OCI-LY3 (cell line): ENCODE results near the gene TRIO.

ENCODE experiments used
- H2AFZ ChIP-seq: fragments of 200-600, 300-600 bp; shearing (Covaris generic); 2 replicates; pipeline ENCODE4 v1.6.0; 2014; ENCODE audit warnings: antibody characterized with exemption, low read depth, low read length
- H3K27ac ChIP-seq: fragments of 200-600, 300-600 bp; sonication (generic); 2 replicates; pipeline ENCODE4 v1.5.1; 2014; ENCODE audit warnings: mild to moderate bottlenecking, low read length, moderate library complexity, mixed read lengths
- H3K27me3 ChIP-seq: fragments of 200-600, 300-600 bp; sonication (generic); 2 replicates; pipeline ENCODE4 v1.6.1; 2014; ENCODE audit warnings: low read depth, low read length, mixed read lengths
- H3K36me3 ChIP-seq: fragments of 200-600, 300-600 bp; sonication (generic); replicated peaks from 2 replicates; pipeline ENCODE3; 2014; ENCODE audit warnings: low read depth, low read length, mixed read lengths
- H3K4me1 ChIP-seq: fragments of 300-600, 200-600 bp; sonication (generic); 2 replicates; pipeline ENCODE4 v1.6.1; 2014; ENCODE audit warnings: low read length, mixed read lengths
- H3K4me2 ChIP-seq: fragments of 200-600, 300-600 bp; sonication (generic); 2 replicates; pipeline ENCODE4 v1.6.1; 2014; ENCODE audit warnings: low read length, mixed read lengths
- H3K4me3 ChIP-seq: fragments of 300-600, 200-600 bp; sonication (generic); 2 replicates; pipeline ENCODE4 v1.5.1; 2014; ENCODE audit warnings: antibody characterized with exemption, mild to moderate bottlenecking, low read length, moderate library complexity
- H3K79me2 ChIP-seq: fragments of 300-600, 200-600 bp; shearing (Covaris generic); 2 replicates; pipeline ENCODE4 v1.6.1; 2014; ENCODE audit warnings: mild to moderate bottlenecking, low read length, mixed read lengths
- H3K9ac ChIP-seq: fragments of 300-600, 200-600 bp; shearing (Covaris generic); 2 replicates; pipeline ENCODE4 v1.6.0; 2014; ENCODE audit warnings: mild to moderate bottlenecking, low read length, moderate library complexity
- H3K9me3 ChIP-seq: fragments of 200-600, 300-600 bp; shearing (Covaris generic); 2 replicates; pipeline ENCODE4 v1.6.1; 2014; ENCODE audit warnings: low read length, mixed read lengths; ENCODE audit not compliant: insufficient read depth
- H4K20me1 ChIP-seq: fragments of 200-600, 300-600 bp; sonication (generic); 2 replicates; pipeline ENCODE4 v1.6.1; 2016; ENCODE audit warnings: low read length, mixed read lengths; ENCODE audit not compliant: insufficient read depth
- EZH2phosphoT487 ChIP-seq: fragments of 200-600 bp; shearing (Covaris generic); IDR thresholded peaks from 2 replicates; pipeline ENCODE4 v1.6.1; 2018; ENCODE audit warnings: antibody characterized with exemption, mixed run types, low read depth
- TF ChIP-seq, protein P1 (sequence below): fragments of 200-600, 300-600 bp; sonication (generic); IDR thresholded peaks from 2 replicates; pipeline ENCODE4 v1.5.1; 2014; ENCODE audit warnings: antibody characterized with exemption, low read length, low read depth

The TRIO gene

DNA sequence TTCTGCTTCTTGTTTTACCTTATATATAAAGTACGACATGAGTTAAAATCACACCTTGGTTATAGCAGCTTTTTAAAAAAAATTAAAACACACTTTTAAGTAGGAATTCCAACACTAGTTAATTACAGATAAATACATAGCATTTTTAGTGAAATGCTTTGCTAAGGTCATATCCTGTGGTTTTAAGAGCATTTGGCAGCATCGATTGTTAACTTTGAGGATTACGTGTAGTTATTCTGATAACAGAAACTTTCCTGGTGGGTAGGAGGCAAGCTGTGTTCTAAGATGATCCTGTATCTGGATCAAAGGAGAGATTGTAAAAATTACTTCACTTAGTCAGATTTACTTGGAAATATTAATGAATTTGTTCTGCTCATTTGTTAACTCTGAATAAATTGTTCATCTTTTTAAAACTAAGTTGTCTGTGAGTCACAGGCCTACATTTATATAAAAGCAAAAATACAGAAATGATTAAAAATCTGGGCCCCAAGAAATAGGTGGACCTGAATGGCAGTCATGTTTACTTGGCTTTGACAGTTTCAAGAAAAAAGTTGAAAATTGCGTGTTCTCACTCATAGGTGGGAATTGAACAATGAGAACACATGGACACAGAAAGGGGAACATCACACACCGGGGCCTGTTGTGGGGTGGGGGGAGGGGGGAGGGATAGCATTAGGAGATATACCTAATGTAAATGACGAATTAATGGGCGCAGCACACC lies 58.3 kb downstream of the TRIO start:
- no peaks in the 10 kb centered on the region for H3K36me3 ChIP-seq
- no peak overlapping the region for H2AFZ ChIP-seq
- no peaks in the 10 kb centered on the region for H3K27me3 ChIP-seq
- H3K9ac ChIP-seq, result no peak overlapping the region
- TF ChIP-seq EZH2phosphoT487, result no peak
- TF ChIP-seq, protein P1, sequence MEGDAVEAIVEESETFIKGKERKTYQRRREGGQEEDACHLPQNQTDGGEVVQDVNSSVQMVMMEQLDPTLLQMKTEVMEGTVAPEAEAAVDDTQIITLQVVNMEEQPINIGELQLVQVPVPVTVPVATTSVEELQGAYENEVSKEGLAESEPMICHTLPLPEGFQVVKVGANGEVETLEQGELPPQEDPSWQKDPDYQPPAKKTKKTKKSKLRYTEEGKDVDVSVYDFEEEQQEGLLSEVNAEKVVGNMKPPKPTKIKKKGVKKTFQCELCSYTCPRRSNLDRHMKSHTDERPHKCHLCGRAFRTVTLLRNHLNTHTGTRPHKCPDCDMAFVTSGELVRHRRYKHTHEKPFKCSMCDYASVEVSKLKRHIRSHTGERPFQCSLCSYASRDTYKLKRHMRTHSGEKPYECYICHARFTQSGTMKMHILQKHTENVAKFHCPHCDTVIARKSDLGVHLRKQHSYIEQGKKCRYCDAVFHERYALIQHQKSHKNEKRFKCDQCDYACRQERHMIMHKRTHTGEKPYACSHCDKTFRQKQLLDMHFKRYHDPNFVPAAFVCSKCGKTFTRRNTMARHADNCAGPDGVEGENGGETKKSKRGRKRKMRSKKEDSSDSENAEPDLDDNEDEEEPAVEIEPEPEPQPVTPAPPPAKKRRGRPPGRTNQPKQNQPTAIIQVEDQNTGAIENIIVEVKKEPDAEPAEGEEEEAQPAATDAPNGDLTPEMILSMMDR, result no peak
- no peak overlapping the region for H3K4me3 ChIP-seq
- H3K4me2 ChIP-seq, result no peak overlapping the region
- no peaks in the 10 kb centered on the region for H4K20me1 ChIP-seq
- H3K9me3 ChIP-seq, result no peaks in the 10 kb centered on the region
- H3K79me2 ChIP-seq, result no peaks in the 10 kb centered on the region
- no peaks in the 10 kb centered on the region for H3K4me1 ChIP-seq
- H3K27ac ChIP-seq, result no peak overlapping the region

DNA sequence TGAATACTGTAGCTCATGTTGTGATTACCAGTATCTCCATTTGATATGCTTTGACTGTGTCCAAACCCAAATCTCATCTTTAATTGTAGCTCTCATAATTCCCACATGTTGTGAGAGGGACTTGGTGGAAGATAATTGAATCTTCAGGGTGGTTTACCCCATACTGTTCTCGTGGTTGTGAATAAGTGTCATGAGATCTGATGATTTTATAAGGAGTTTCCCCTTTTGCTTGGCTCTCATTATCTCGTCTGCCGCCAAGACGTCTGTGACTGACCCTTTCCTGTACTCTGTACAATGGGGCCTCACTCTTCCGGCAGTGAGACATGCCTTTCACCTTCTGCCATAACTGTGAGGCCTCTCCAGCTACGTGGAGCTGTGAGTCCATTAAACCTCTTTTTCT lies 59.3 kb downstream of the TRIO start:
- Histone ChIP-seq H4K20me1 (no peaks in the 10 kb centered on the region), H3K9me3 (no peaks in the 10 kb centered on the region), H3K4me3 (no peak overlapping the region), H3K36me3 (no peaks in the 10 kb centered on the region), H3K27ac (no peak overlapping the region), H3K9ac (no peak overlapping the region), H2AFZ (no peak overlapping the region), H3K79me2 (no peaks in the 10 kb centered on the region), H3K27me3 (no peaks in the 10 kb centered on the region), H3K4me1 (no peaks in the 10 kb centered on the region), H3K4me2 (no peak overlapping the region)
- TF ChIP-seq, protein P1, result no peak
- no peak for TF ChIP-seq EZH2phosphoT487

GRCh38 chr5:14204011-14204670 lies 61.0 kb downstream of the TRIO start:
- no peak overlapping the region for H2AFZ ChIP-seq
- H4K20me1 ChIP-seq, result no peaks in the 10 kb centered on the region
- H3K4me1 ChIP-seq, result peaks cover 9% of the 10 kb centered on the region
- H3K27ac ChIP-seq, result no peak overlapping the region
- H3K9me3 ChIP-seq, result no peaks in the 10 kb centered on the region
- TF ChIP-seq, protein P1, result no peak
- TF ChIP-seq EZH2phosphoT487, result no peak
- H3K4me3 ChIP-seq, result no peak overlapping the region
- no peaks in the 10 kb centered on the region for H3K36me3 ChIP-seq
- H3K9ac ChIP-seq, result no peak overlapping the region
- H3K79me2 ChIP-seq, result no peaks in the 10 kb centered on the region
- H3K27me3 ChIP-seq, result no peaks in the 10 kb centered on the region
- no peak overlapping the region for H3K4me2 ChIP-seq

DNA sequence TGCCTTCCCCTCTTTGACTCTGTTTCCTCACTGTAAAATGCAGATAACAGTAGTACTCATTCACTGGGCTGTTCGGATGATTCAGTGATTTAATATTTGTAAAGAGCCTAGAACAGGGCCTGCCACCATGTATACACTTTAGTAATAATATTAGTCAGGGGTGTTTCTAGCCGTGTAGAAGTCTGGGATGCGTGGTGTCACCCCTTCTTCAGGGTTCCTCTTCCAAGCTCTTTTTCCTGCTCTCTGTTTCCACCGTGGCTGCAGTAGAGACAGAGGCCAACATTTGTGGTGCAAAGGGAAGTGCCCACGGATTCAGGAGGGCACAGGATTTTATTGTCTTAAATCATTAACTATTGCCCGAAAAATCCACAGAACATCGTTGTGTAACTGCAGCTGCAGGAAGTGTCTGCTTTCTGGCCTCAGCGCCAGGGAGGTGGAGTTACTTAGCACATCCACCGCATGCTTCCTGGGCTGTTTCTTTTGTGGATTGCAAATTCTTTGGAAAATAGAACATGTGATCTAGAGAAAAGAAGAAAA lies 61.7 kb downstream of the TRIO start:
- no peaks in the 10 kb centered on the region for H3K9me3 ChIP-seq
- H3K36me3 ChIP-seq, result no peaks in the 10 kb centered on the region
- H3K4me2 ChIP-seq, result no peak overlapping the region
- no peaks in the 10 kb centered on the region for H3K27me3 ChIP-seq
- no peak overlapping the region for H3K9ac ChIP-seq
- TF ChIP-seq EZH2phosphoT487, result no peak
- TF ChIP-seq, protein P1, result no peak
- H2AFZ ChIP-seq, result no peak overlapping the region
- no peak overlapping the region for H3K4me3 ChIP-seq
- H3K4me1 ChIP-seq, result peaks cover 11% of the 10 kb centered on the region
- no peaks in the 10 kb centered on the region for H4K20me1 ChIP-seq
- H3K79me2 ChIP-seq, result no peaks in the 10 kb centered on the region
- H3K27ac ChIP-seq, result no peak overlapping the region
